Stimulated activated naive CD4-positive, alpha-beta T cell (primary cell): ENCODE results near the gene NAT16.
"Not testable (repeated sequence)": the region's sequence is repeated elsewhere in the genome, so short reads cannot be mapped to it uniquely, and the experiment has no call there.

Experiments used
- DNase-seq, 6 experiments: peaks; one replicate each; lab custom pipeline; 2025; lab: John Stamatoyannopoulos, UW

The NAT16 gene

GRCh38 chr7:101156866-101157589, 23.1 kb downstream of the NAT16 start:
- no peak for DNase-seq

- no peak for DNase-seq
Observed at GRCh38 chr7:101156277-101156676, 23.8 kb downstream of the NAT16 start.

GRCh38 chr7:101155303-101155702, 24.8 kb downstream of the NAT16 start:
- DNase-seq: no peak

- DNase-seq: no peak
Observed at GRCh38 chr7:101154693-101155102, 25.4 kb downstream of the NAT16 start.

- peak; percentile 85 to 92 (median 88) for DNase-seq
Observed at GRCh38 chr7:101153969-101154692, 26.0 kb downstream of the NAT16 start, which contains the start of gene AP1S1. TSS of gene AP1S1 (plus strand) at chr7:101154476. CDS start at chr7:101154515, 39 bp downstream.

GRCh38 chr7:101151908-101152651, 28.0 kb downstream of the NAT16 start:
- no peak for DNase-seq

- no peak for DNase-seq
Observed at GRCh38 chr7:101140746-101141382, 39.2 kb downstream of the NAT16 start.

GRCh38 chr7:101140339-101140699, 39.8 kb downstream of the NAT16 start:
- DNase-seq: no peak

- DNase-seq: peak in 3 of 6 experiments; percentile 15 to 39 (median 24)
Observed at GRCh38 chr7:101138213-101138870, 41.8 kb downstream of the NAT16 start.

- DNase-seq: no peak
Observed at GRCh38 chr7:101137651-101138212, 42.4 kb downstream of the NAT16 start.

GRCh38 chr7:101134399-101134980, 45.6 kb downstream of the NAT16 start:
- no peak for DNase-seq

- no peak for DNase-seq
Observed at GRCh38 chr7:101133621-101134398, 46.3 kb downstream of the NAT16 start.

- not testable (repeated sequence) for DNase-seq
Observed at GRCh38 chr7:101132626-101133600, 47.2 kb downstream of the NAT16 start.

- DNase-seq: no peak
Observed at GRCh38 chr7:101129603-101130117, 50.4 kb downstream of the NAT16 start.

- no peak for DNase-seq
Observed at GRCh38 chr7:101128040-101128834, 51.9 kb downstream of the NAT16 start.

- DNase-seq: no peak
Observed at GRCh38 chr7:101127460-101128039, 52.5 kb downstream of the NAT16 start.
